Mucosa of descending colon (tissue), 3 donors: ENCODE data around the gene RAET1E. TPM values are rescaled to one million over a fixed set of nuclear protein-coding genes. Genes with fewer than 3 reads are reported as not detected.
"Not testable (repeated sequence)": the region's sequence is repeated elsewhere in the genome, so short reads cannot be mapped to it uniquely, and the experiment has no call there.

Source experiments
- ATAC-seq: fragments of 200-7000 bp; cut with Tn5 transposase; one replicate; pipeline ENCODE4 v1.9.1; 2020; ENCODE audit warnings: mild to moderate bottlenecking, moderate library complexity
- DNase-seq, 3 donors: peaks; one replicate each; pipeline ENCODE4 v3.0.0-alpha.2; 2020
- H3K36me3 ChIP-seq: fragments of 200-600 bp; one replicate; pipeline ENCODE4 v1.8.0; 2021; ENCODE audit warnings: low read depth, mild to moderate bottlenecking
- H3K4me1 ChIP-seq: fragments of 200-600 bp; one replicate; pipeline ENCODE4 v1.8.0; 2021; ENCODE audit warnings: low read depth, mild to moderate bottlenecking
- H3K4me3 ChIP-seq: fragments of 200-600 bp; one replicate; pipeline ENCODE4 v1.8.0; 2021; ENCODE audit warnings: mild to moderate bottlenecking
- H3K9me3 ChIP-seq: fragments of 200-600 bp; one replicate; pipeline ENCODE4 v1.8.0; 2021; ENCODE audit warnings: mild to moderate bottlenecking
- CTCF ChIP-seq: fragments of 200-600 bp; IDR thresholded peaks from one replicate; pipeline ENCODE4 v1.8.0; 2022; ENCODE audit warnings: antibody characterized with exemption, mild to moderate bottlenecking
- intact Hi-C, 2 donors: fragments of 100-400 bp; cut with DNase I in 1 of 2; cut with micrococcal nuclease in 1 of 2; formaldehyde crosslinking; loops; one replicate each; pipeline versions ENCODE4 v1.11.0 to v1.11.1; 2022; cut with DNase I, micrococcal nuclease
- total RNA-seq, 3 donors: library from RNA; stranded (reverse); fragmentation: NEBNext Ultra II Directional in 2 of 3; extraction: Animal tissue kit (Norgen Biotek cat#: 25700) in 2 of 3; gene quantifications; one replicate each; pipeline versions ENCODE4 v1.2.1 to v1.2.4, GENCODE V29; 2021 to 2023
- donor health status: DM: no; HTN: no; CAD: no; lungs with moderate emphysema.
- donor health status: DM: no; HTN: no; CAD: no.
- donor health status: DM: no; HTN: yes; CAD: no.

The RAET1E gene
- total RNA-seq, 3 donors from 2014 or later = 0.16 to 0.58 TPM; not detected in 1

DNA sequence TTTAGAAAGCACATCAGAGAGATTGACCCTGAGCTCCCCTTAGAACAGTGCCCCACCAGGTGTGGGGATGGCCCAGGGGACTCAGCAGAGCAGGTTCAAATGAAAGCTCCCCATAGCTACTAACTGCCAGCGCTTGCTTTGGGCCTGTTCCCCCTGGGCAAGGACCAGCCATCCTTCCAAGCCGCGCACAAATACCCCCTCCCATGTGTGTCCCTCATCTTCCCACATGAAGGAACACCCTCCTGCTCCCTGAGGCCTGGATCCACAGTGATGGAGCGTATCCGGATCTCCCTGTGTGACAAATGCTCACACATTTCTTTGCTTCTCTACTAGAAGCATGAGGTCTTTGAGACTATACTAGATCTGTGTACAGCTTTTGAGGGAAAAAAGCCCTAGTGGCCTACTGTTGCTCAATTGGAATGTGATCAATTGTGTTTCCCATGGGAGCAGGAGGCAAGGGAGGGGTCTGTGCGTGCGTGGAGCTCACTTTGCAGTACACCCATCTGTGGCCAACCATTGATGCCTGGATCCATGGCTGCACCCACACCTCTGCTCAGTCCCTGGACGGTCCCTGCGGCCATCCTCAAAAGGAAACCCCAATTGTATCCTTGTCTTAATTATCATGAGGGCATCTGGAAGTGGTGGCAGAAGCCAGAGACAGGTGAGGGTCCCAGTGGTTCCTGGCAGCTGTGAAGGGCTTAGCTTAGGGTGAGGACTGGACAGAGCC lies 26.5 kb upstream of the RAET1E start:
- Histone ChIP-seq H3K4me1 (peaks cover 8% of the 10 kb centered on the region), H3K9me3 (no peaks in the 10 kb centered on the region), H3K36me3 (no peaks in the 10 kb centered on the region), H3K4me3 (no peak overlapping the region)
- ATAC-seq (no peak), DNase-seq (no peak)
- TF ChIP-seq CTCF = no peak
- intact Hi-C loops = no loop called here

DNA sequence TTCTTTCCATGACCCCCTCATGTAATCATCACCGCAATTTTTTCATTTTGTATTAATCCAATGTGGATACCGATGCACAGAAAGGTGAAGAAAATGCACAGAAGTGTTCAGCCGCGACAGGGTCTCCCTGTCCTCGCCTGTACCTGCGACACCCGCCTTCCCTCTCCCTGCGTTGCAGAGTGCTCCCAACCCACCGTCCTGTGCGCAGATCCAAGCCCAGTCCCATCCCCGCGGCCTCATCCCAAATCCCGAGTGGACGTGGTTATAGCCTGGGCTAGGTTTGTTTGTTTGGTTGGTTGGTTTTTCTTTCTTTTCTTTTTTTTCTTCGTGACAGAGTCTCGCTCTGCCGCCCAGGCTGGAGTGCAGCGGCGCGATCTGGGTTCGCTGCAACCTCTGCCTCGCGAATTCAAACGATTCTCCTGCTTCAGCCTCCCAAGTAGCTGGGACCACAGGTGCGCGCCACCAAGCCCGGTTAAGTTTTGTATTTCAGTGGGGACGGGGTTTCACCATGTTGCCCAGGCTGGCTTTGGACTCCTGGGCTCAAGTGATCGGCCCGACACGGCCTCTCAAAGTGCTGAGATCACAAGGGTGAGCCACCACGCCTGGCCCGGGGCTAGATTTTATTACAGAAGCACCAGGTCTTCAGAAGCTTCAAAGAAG lies 25.5 kb upstream of the RAET1E start:
- H3K9me3 ChIP-seq = no peaks in the 10 kb centered on the region
- peaks cover 8% of the 10 kb centered on the region for H3K4me1 ChIP-seq
- no peak overlapping the region for H3K4me3 ChIP-seq
- no peaks in the 10 kb centered on the region for H3K36me3 ChIP-seq
- TF ChIP-seq CTCF = no peak
- intact Hi-C loops = no loop called here
- ATAC-seq (no peak), DNase-seq (peak in 1 of 3 donors; percentile 41)

DNA sequence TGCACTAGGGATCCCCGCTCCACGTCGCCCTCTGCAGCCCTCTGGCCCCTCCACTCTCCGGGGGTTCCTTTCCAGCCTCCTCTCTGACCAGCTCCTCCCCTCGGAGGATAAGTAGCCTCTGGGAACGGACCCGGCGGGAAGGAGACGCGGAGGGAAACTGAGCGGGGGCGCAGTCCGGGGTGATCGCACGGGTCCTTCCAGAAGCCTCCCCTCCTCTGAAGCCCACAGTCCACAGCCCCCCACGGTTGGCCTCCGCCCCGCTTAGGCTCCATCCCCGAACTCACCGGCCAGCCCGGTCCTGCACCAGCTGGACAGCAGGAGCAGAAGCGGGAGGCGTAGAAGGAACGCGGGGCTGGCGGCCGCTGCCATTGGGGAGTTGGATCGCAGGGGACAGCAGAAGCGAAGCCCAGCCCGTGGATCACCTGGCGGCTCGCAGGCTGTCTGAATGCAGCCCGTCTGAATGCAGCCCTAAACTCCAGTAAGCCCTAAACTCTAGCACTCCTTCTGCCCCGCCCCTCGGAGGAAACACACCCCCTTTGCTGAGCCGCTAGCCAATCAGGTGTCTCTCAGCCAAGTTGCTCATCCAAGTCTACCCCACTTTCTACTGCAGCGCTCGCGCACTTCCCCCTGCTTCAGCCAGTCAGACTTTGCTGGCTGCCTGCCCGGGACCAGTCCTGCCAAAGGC lies 24.9 kb upstream of the RAET1E start, which contains the start of gene RAET1G:
TSS of gene RAET1G (minus strand) at position 480 of the 685 bp plus-strand sequence. CDS start at position 369, 111 bp downstream.
- intact Hi-C loops = no loop called here
- peak; percentile 84 to 89 (median 87) for DNase-seq
- no peaks in the 10 kb centered on the region for H3K9me3 ChIP-seq
- peaks cover 8% of the 10 kb centered on the region for H3K4me1 ChIP-seq
- no peak for TF ChIP-seq CTCF
- ATAC-seq = peak; percentile 85
- H3K4me3 ChIP-seq = no peak within 1 kb of the TSS
- H3K36me3 ChIP-seq = no peaks in the 10 kb centered on the region

DNA sequence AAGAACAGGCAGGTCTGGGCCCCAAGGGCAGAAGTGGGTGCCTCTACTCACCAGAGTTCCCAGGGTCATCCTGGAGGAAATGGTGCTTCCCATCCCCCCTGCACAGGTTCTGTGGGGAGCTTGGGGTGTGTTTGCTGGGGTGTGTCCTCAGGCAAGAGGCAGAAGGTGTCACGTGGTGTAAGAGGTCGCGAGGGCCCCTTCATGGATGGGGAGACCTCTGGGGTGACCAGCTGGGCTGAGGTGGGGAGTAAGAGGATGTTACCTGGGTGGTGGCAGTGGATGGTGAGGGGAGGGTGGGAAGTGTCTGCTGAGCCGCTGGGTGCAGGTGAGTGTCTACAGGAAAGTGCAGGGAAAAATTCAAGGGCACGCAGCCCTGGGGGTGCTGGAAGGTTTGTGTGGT lies 24.2 kb upstream of the RAET1E start:
- H3K9me3 ChIP-seq, intact Hi-C loops, DNase-seq, ATAC-seq, H3K36me3 ChIP-seq, H3K4me1 ChIP-seq, H3K4me3 ChIP-seq: not testable (repeated sequence)

DNA sequence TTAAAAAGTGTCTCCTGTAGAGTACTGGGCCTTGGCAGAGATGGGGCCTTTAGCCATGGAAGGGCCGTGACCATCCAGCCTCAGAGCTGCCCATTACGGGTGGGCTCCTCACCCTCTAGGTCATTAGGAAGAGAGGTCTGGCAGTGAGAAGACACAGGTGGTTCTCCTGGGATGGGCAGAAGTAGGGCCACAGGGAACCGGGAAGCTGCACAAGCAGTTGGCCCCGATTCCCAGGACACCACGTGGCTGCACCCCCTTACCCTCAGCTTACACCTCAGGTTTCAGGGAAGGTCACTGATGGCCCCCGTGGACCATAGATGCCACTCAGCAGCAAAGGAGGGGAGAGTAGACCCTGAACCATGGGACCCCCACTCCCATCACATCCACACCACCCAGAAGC lies 23.4 kb upstream of the RAET1E start:
- no peak for ATAC-seq
- intact Hi-C loops = no loop called here
- no peaks in the 10 kb centered on the region for H3K36me3 ChIP-seq
- no peak for DNase-seq
- no peaks in the 10 kb centered on the region for H3K9me3 ChIP-seq
- H3K4me1 ChIP-seq = peaks cover 8% of the 10 kb centered on the region
- TF ChIP-seq CTCF = no peak
- H3K4me3 ChIP-seq = no peak overlapping the region

DNA sequence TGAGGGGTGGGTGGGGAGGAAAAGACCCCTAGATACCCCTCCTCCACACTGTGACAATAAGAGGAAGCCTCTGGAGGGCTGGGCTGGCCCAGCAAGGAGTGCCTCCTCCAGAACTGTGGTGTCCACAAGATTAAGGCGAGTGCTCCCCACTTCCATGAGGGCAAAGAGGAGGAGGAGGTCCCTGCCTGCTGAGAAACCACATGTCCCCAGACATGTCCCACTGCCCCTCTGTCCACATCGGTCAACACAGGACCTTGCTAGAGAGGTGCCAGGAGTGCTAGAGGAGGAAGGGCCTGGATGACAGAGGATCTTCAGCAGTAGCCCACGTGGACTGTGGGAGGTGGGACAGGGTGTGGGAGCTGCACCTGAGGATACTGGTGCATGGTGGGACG lies 21.9 kb upstream of the RAET1E start:
- Histone ChIP-seq H3K4me1 (peaks cover under 1% of the 10 kb centered on the region), H3K36me3 (no peaks in the 10 kb centered on the region), H3K4me3 (no peak overlapping the region), H3K9me3 (no peaks in the 10 kb centered on the region)
- DNase-seq = no peak
- intact Hi-C loops = no loop called here
- TF ChIP-seq CTCF = no peak
- no peak for ATAC-seq

DNA sequence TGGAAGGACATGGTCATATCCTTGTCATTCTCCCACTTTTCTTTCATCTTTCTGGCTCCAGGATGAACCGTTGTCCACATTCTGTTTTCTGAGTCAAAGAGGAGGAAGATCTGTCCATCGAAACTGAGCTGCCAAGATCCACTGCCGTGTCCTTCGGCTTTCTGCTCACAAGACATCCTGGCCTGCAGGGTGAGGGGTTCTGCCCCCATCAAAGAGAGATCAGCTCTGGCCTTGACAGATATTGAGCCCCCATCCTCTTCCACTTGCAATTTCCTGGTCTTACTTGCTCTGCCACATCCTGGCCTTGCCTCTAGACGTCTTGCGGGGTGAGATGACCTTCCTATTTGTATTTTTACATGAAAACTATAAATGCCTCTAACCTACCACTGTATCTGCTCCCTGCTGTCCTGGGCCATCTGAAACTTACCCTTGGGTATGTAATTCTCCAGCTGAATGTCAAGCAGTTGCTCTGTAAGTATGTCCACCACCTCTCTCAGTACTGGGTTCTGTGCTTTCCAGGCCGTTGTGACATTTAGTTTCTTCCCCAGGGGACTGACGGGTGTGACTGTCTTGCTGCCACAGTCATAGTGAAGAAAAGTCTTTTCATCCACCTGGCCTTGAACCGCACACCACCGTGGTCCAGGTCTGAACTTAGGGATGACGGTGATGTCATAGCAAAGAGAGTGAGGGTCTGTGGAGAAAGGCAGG lies 21.4 kb upstream of the RAET1E start:
- ATAC-seq, H3K4me1 ChIP-seq, H3K9me3 ChIP-seq, H3K36me3 ChIP-seq, intact Hi-C loops, DNase-seq, H3K4me3 ChIP-seq: not testable (repeated sequence)
